IPS DF 4.7 (cell line): Measurements from ENCODE around the gene ZBTB44.
"Not testable (repeated sequence)": the region's sequence is repeated elsewhere in the genome, so short reads cannot be mapped to it uniquely, and the experiment has no call there.

Experiments used
- DNase-seq: peaks from one replicate; pipeline ENCODE4 v3.0.0-alpha.2; 2013; ENCODE audit warnings: low spot score; ENCODE audit errors: extremely low read depth

ZBTB44 gene

DNA sequence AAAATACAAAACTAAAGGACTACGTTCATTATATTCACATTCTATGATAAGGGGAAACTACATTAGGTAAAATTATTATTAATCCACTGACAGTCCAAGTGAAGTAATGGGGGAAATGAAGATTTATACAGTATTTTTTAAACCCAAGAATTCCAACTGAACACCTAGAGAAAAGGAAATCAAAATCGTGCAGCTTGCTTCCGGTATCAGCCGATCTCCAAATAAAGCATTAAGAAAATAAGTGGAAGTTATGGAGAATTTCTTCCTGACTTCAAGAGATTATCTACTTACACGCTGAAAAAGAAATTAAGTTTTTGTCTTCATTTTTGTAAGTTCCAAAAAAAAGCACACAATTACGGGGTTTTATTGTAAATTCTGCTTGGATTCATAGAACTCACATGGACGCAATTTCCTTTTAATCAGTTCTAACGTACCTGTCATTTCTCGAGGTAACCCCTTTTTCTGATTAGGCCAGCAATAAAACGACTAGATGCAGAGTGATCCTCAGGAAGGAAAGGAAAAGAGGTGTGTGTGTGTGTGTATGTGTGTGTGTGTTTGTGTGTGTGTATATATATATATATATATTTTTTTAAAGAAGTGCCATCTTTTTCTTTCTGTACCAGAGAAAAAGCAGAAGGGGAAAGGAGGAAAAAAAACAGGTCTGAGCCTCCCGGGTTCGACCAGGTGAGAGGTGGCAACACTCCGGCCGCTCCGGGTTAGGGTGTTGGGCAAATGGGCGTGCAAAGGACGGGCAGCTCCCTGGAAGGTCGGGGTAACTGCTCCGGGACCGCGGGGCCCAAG lies 1.1 kb downstream of the ZBTB44 start:
- DNase-seq: no peak

DNA sequence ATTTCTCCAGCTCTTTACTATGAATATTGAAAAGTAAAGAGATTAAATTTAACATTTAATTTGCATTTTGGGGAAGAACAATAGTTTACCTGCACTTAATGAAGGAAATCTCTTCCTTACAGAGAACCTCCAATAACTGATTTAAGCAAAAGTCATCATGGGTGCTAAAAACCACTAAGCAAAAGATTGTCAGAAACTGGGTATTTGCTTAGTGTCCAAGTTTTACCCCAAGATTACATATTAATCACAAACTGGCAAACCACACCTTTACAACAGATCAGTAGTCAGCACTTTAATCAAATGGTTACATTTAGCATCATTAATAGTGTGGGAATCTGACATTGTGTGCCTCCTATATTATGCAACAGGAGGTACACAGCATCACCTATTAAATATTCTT lies 2.7 kb downstream of the ZBTB44 start:
- DNase-seq: no peak

DNA sequence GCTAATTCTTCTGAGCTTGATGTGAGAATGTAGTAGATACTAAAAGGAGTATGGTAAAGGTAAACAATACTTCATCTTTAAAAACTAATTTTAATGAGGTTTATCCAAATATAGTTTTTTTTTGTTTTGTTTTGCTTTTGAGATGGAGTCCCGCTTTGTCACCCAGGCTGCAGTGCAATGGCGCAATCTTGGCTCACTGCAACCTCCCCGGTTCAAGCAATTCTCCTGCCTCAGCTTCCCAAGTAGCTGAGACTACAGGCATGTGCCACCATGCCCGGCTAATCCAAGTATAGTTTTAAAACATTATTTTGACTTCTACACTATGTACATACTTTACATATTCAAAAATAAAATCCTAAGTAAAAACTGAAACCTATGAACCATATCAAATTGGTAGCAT lies 4.1 kb downstream of the ZBTB44 start:
- no peak for DNase-seq

DNA sequence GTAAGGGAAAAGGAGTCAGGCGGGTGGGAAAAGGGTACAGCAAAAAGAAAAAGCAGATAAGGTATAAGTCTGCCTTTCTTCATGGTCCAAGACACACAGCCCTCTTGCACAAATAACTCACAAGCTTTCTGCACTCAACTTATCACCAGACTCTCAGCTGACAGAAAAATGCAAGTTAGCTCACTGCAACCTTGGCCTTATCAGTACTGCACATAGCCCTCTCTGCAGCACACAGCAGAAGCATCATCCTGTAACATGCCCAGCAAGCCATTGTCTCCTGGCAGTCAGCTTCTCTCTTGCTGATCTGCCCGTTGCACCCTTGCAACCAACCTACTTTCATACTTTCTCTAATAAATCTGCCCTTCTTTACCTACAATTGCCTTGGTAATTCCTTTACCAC lies 5.8 kb downstream of the ZBTB44 start:
- DNase-seq: no peak

DNA sequence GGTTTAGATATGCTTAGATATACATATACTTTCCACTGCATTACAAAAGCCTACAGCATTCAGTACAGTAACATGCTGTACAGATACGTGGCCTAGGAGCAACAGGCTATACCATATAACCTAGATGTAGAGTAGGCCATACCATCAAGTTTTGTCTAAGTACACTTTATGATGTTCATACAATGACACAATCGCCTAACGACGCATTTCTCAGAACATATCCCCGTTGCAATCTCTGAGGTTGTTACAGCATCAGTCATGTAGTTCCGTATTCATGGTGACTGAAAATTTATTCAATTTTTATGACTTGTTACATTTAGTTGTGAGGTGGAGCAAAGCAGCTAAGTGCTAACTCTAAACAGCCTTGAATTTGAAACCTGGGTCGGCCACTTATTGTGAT lies 6.7 kb downstream of the ZBTB44 start:
- no peak for DNase-seq

DNA sequence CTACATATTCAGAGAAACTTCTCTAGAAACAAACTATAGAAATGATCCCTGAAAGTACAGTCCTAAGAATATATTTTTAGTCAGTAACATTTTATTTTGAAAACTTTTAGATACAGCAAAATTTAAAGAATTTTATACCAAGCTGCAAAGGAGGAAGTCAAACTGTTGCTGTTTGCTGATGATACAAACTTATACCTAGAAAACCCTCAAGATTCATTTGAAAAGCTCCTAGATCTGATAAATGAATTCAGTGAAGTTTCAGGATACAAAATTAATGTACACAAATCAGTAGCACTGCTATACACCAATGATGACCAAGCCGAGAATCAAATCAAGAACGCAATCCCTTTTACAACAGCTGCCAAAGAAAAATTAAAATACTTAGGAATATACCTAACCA lies 10.1 kb downstream of the ZBTB44 start:
- DNase-seq: no peak

DNA sequence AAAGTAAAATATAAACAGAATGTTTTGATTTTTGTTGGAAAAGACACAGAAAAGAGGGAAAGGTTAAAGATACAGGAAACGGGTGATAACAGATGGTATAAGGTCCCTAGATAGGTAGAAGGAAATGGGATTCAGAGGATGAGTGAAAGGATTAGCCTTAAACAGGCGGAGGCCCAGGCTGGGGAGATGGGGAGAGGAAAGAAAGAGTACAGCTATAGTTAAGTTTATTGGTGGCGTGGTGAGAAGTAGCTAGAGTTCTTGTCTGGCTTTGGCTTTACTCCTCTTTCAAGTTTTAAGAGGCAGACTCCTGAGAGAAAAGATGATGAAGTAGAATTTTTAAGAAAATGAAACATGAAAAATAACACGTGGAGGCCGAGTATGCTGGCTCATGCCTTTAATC lies 13.7 kb downstream of the ZBTB44 start:
- DNase-seq: no peak

DNA sequence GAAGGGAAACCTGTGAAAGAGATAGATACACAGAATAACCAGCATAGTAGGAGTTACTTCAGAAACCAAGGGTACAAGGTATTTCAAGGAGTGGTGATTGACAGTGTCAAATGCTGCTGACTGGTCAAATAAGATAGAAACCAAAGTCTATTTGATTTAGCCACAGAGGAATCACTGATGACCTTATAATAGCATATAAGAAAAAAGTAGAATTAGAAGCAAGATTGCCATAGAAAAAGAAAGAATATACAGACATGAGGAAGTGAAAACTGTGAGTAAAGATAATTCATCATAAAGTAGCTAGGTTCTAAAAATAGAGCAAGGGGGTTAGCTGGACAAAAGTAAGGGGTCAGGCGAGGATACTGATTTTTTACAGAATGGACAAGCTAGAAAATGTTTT lies 14.2 kb downstream of the ZBTB44 start:
- no peak for DNase-seq

DNA sequence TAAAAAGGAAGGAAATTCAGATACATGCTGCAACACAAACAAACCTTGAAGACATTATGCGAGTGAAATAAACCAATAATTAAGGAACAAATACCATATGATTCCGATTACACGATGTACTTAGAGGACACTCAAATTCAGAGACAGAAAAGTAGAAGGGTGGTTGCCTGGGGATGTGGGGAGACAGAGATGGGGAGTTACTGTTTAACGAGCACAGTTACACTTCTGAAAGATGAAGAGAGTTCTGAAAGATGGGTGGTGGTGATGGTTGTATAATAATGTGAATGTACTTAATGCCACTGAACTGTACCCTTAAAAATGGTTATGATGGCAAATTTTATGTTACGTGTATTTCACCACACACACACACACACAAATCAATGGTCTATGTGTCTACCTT lies 14.7 kb downstream of the ZBTB44 start:
- no peak for DNase-seq

DNA sequence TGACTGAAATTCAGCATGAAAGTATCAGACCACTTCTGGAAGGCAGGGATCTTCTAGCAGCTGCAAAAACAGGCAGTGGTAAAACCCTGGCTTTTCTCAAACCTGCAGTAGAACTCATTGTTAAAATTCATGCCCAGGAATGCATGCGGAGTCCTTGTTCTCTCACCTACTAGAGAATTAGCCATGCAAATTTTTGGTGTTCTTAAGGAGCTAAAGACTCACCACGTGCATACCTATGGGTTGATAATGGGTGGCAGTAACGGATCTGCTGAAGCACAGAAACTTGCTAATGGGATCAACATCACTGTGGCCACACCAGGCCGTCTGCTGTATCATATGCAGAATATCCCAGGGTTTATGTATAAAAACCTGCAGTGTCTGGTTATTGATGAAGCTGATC lies 19.1 kb downstream of the ZBTB44 start:
- peak; percentile 49 for DNase-seq

DNA sequence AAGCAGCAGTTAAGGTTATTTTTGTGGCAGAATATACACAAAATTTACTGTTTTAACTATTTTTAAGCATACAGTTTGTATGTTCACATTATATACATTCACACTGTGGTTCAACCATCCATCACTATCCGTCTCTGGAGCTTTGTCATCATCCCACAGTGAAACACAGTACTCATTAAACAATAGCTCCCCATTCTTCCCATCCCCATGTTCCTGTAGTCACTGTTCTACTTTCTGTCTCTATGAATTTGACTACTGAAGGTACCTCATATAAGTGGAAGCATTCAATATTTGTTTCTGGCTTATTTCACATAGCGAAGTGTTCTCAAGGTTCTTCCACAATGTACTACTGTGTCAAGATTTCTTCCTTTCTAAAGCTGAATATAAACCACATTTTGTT lies 32.6 kb downstream of the ZBTB44 start:
- DNase-seq: no peak

DNA sequence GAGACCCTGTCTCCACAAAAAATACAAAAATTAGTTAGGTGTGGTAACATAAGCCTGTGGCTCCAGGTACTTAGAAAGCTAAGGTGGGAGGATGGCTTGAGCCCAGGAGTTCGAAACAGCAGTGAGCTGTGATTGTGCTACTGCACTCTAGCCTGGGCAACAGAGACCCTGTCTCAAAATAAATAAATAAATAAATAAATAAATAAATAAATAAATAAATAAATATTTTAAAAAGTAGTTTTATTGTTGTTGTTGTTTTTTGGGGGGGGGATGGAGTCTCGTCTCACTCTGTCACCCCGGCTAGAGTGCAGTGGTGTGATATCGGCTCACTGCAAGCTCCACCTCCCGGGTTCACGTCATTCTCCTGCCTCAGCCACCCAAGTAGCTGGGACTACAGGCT lies 33.4 kb downstream of the ZBTB44 start:
- not testable (repeated sequence) for DNase-seq

DNA sequence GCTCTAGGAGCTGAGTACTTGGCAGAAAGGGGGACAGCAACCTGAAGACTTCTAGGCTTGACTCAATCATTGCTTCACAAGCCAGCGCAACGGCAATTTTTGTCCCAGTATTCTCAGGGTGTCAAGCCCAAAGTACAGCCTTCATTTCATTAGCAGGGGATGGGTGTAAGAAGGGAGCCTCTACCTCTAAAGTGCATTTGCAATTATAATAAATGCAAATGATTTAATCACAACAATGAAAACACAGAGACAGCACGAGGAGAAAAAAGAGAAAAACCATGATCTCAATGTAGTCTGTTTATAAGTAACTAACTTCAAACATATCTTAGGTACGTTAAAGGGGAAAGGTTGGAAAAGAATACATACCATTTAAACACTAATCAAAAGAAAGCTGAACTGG lies 34.7 kb downstream of the ZBTB44 start:
- no peak for DNase-seq

DNA sequence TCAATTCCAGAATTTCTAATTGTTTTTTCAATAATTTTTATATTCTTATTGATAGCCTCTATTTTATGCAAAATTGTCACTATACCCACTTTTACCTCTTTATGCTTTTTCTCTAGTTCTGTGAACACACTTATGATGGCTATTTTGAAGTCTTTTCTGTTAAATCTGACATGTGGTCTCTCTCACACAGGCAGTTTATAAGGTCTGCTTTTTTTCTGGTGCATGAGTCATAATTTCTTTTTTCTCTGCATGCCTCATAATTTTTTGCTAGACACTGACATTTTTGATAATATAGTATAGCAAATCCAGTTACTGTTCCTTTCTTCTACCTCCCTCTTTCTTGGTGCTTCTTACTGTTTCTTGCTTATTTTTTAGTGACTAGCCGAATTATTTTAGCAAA lies 36.0 kb downstream of the ZBTB44 start:
- DNase-seq: no peak

DNA sequence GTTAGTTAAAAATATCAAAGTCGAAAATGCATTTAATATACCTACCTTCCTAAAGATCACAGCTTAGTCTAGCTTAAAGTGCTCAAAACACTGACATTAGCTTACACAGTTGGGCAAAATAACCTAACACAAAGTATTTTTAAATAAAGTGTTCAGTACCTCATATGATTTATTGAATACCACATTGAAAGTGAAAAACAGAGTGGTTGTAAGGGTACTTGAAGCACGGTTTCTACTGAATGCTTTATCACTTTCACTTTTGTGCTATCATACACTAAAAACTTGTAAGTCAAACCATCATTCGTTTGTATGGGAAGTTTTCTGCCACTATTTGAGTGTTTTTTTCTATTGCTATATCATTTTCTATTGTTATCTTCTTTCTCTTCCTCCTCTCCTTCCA lies 36.6 kb downstream of the ZBTB44 start:
- no peak for DNase-seq

DNA sequence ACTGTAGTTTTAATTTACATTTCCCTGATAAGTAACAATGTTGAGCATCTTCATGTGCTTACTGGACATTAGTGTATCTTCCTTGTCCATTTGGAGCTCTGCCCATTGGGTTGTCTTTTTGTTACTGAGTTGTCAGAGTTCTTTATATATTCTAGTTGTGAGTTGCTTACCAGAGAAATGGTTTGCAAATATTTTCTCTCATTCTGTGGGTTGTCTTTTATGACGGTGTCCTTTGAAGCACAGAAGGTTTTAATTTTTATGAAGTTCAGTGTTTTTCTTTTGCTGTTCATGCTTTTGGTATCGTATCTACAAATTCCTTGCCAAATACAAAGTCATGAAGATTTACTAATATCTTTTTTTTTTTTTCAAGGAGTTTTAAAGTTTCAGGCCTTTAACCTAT lies 42.4 kb downstream of the ZBTB44 start:
- no peak for DNase-seq

DNA sequence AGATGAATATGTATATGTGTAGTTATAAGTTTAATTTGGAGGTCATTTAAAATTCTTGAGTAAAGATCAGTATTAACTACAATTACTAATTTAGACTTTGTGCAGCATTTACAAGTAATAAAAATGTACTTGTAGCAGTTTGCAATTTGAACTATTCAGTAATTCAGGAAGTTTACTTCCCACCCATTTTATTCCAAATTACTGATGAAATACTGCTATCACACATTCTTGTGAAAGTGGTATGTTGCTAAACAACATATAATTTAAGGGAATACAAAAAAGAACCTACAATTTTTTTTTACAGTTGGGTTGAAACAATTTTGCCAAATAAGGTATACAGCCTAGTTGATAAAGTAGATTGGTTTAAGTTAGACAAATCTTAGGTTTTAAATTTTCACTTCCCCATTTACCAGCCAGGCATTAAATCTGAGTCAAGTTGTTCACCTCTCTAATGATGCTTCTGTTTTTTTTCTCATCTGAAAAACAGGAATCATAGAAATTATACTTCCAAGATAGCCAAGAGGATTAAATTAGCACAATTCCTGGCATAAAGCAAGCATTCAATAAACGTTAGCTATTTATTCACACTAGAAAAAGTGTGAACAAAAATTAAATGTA lies 45.3 kb downstream of the ZBTB44 start:
- no peak for DNase-seq

DNA sequence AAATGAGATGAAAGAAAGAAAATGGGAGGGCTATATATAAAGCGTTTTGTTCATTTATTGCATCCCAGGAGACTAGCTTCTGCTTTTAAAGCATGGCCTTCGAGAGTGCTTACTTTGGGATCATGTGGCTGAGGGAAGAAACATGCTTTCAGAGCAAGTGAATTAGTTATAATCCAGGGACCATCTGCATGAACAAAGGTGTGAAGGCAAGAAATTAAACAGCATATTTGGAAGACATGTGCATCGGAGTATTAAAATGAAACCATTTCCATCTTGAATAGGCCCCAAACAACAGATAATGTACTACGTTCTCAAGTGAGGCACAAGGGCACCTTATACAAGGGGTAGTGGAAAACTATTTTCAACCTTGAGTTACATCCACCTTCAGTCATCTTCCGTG lies 51.4 kb downstream of the ZBTB44 start:
- DNase-seq: no peak

DNA sequence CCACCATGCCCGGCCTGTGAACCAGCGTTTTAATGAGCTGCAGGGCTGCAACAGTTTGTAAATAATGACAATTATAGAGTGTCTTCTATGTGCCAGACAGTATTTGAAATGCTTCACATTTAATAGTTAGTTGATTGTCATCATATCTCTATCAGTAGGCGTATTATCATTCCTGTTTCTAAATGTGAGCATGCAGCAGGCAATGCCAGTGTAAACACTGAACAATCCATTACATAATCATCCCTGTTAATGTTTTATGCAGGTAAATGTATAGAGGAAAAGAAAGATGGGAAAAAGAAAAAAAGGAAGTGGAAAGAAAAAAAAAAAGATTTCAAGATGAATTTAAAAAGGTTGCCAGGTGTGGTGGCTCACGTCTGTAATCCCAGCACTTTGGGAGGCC lies 52.3 kb downstream of the ZBTB44 start:
- no peak for DNase-seq

DNA sequence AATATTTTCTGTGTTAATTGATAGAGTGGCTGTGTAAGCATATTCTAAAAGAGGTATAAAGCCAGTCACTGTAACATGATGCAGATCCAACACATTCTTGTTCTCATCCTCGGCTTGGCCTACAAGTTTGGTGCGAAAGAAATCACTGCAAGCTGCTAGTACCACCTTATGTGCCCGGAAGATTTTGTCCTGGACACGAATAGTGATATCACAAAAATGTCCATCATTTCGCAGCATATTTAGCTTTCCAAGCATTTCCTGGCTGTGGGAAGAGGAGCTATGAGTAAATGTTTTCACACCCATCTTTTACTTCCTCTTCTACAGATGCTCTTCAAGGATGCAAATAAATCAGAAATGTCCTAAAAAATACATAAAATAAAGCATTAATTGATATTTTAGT lies 53.1 kb downstream of the ZBTB44 start:
- DNase-seq: no peak

DNA sequence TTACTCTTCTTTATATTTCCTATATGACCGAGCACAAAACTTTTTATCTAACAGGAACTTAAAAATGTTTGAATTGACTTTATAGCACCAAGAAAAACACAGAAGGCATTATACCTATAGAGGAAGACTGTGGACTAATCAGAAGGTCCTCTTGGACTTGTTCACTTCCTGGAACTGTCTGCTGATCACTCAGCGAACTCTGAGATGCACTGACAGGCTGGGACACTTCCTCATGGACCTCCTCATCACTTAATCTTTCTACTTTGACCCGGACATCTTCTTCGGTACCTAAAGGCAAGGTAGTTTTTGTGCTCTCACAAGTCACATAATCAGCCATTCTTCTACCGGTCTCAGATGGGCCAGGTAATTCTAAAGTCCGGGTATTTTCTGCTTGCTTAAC lies 54.0 kb downstream of the ZBTB44 start:
- no peak for DNase-seq

DNA sequence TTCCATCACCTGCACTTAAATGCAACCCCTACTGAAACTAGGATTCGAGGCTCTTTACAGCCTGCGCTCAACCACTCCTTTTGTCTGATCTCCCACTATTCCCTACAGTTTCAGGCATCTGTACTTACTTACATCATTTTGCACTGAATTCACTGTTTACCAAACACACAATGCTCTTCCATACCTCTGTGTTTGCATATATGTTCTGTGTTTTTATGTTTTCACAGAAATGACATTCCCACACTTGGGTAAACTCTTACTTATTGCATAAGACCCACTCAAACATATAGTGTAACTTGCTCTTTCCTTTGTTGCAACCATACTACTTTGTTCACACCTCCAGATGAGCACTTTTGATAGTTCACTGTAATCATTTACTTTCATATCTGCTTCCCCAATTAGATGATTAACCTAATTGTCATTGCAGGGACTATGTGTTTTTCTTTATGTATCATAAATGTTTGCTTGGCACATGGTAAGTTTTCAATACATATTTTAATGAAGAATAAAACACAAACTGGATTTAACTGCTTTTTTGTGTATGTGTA lies 54.6 kb downstream of the ZBTB44 start:
- DNase-seq: no peak

DNA sequence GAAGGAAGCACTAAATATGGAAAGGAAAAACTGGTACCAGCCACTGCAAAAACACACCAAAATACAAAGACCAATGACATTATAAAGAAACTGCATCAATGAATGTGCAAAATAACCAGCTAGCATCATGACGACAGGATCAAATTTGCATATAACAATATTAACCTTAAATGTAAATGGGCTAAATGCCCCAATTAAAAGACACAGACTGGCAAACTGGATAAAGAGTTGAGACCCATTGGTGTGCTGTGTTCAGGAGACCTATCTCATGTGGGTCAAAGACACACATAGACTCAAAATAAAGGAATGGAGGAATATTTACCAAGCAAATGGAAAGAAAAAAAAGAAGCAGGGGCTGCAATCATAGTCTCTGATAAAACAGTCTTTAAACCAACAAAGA lies 63.0 kb downstream of the ZBTB44 start:
- not testable (repeated sequence) for DNase-seq
